Stomach (tissue), 4 donors: ENCODE results near the gene CHRM4.

Experiments used
- EP300 ChIP-seq: sonication (generic); formaldehyde crosslinking; IDR thresholded peaks from one replicate; pipeline ENCODE4 v1.6.1; 2017; ENCODE audit warnings: antibody characterized with exemption
- POLR2A ChIP-seq, 4 donors: fragments of 450-650 bp; IDR thresholded peaks; one replicate each; pipeline ENCODE4 v1.6.1; 2016; ENCODE audit warnings: antibody characterized with exemption in 4 of 4, control low read depth in 2 of 4, mild to moderate bottlenecking in 1 of 4, moderate library complexity in 1 of 4
- POLR2AphosphoS5 ChIP-seq, 3 donors: sonication (generic); formaldehyde crosslinking; IDR thresholded peaks; one replicate each; pipeline ENCODE4 v1.6.1; 2016; ENCODE audit warnings: antibody characterized with exemption in 3 of 3
- TF ChIP-seq, protein P1 (sequence below), 7 experiments: fragments of 450-650 bp in 4 of 7; fragments of 200-600 bp in 3 of 7; sonication (generic) in 3 of 7; IDR thresholded peaks; one replicate each; pipeline ENCODE4 v1.5.1; 2016 to 2019; ENCODE audit warnings: antibody characterized with exemption in 7 of 7, control low read depth in 2 of 7, mild to moderate bottlenecking in 1 of 7

- TF ChIP-seq, protein P1, sequence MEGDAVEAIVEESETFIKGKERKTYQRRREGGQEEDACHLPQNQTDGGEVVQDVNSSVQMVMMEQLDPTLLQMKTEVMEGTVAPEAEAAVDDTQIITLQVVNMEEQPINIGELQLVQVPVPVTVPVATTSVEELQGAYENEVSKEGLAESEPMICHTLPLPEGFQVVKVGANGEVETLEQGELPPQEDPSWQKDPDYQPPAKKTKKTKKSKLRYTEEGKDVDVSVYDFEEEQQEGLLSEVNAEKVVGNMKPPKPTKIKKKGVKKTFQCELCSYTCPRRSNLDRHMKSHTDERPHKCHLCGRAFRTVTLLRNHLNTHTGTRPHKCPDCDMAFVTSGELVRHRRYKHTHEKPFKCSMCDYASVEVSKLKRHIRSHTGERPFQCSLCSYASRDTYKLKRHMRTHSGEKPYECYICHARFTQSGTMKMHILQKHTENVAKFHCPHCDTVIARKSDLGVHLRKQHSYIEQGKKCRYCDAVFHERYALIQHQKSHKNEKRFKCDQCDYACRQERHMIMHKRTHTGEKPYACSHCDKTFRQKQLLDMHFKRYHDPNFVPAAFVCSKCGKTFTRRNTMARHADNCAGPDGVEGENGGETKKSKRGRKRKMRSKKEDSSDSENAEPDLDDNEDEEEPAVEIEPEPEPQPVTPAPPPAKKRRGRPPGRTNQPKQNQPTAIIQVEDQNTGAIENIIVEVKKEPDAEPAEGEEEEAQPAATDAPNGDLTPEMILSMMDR (IDR thresholded peaks at IDR 0.05): no peak
- TF ChIP-seq EP300 (no peak), POLR2AphosphoS5 (IDR thresholded peaks at IDR 0.05) (no peak), POLR2A (IDR thresholded peaks at IDR 0.05) (no peak)
These were observed 44.1 kb upstream of the CHRM4 start for GRCh38 chr11:46435679-46436078.
